GM23338 (cell line): Measurements from ENCODE around the gene PLPP7.

Source experiments
- CREB1 ChIP-seq: fragments of 250-450 bp; sonication (Bioruptor Pico); IDR thresholded peaks from 2 replicates; pipeline ENCODE4 v1.5.0; 2020; ENCODE audit warnings: low read depth, mild to moderate bottlenecking, moderate library complexity
- CTCF ChIP-seq, 2 experiments: fragments of 200-600 bp in 1 of 2; sonication (generic) in 1 of 2; conservative IDR thresholded peaks; 2 replicates each; pipeline versions ENCODE4 v1.5.1 to v1.6.1; 2016 to 2017; ENCODE audit warnings: antibody characterized with exemption in 2 of 2, low read depth in 2 of 2, mild to moderate bottlenecking in 2 of 2, moderate library complexity in 1 of 2
- ETS1 ChIP-seq: IDR thresholded peaks from 2 replicates; pipeline ENCODE4 v1.6.1; 2016; ENCODE audit warnings: antibody characterized with exemption
- EZH2 ChIP-seq: fragments of 200-600 bp; sonication (generic); IDR thresholded peaks from one replicate; pipeline ENCODE4 v1.8.0; 2017; ENCODE audit warnings: antibody characterized with exemption, mild to moderate bottlenecking, low read depth; ENCODE audit not compliant: unreplicated experiment
- EZH2phosphoT487 ChIP-seq: fragments of 200-600 bp; sonication (generic); IDR thresholded peaks from one replicate; pipeline ENCODE4 v1.8.1; 2018; ENCODE audit warnings: antibody characterized with exemption; ENCODE audit not compliant: unreplicated experiment
- NANOG ChIP-seq: IDR thresholded peaks from 2 replicates; pipeline ENCODE4 v1.6.1; 2016; ENCODE audit warnings: antibody characterized with exemption, borderline replicate concordance
- POLR2AphosphoS5 ChIP-seq: IDR thresholded peaks from 2 replicates; pipeline ENCODE4 v1.6.1; 2016; ENCODE audit warnings: antibody characterized with exemption, low read depth
- STAT1 ChIP-seq: IDR thresholded peaks from one replicate; pipeline ENCODE4 v1.6.1; 2016; ENCODE audit warnings: antibody characterized with exemption; ENCODE audit not compliant: unreplicated experiment
- ZNF331 ChIP-seq: fragments of 250-450 bp; sonication (Bioruptor Pico); IDR thresholded peaks from 2 replicates; pipeline ENCODE4 v1.5.0; 2020; ENCODE audit warnings: low read depth, mild to moderate bottlenecking, moderate library complexity
- TF ChIP-seq, protein P1 (sequence below): IDR thresholded peaks from one replicate; pipeline ENCODE4 v1.6.1; 2018; ENCODE audit warnings: antibody characterized with exemption; ENCODE audit not compliant: unreplicated experiment
- TF ChIP-seq, protein P2 (sequence below): fragments of 250-450 bp; sonication (Bioruptor Pico); IDR thresholded peaks from 2 replicates; pipeline ENCODE4 v1.5.0; 2020; ENCODE audit warnings: mild to moderate bottlenecking, moderate library complexity

DNA sequence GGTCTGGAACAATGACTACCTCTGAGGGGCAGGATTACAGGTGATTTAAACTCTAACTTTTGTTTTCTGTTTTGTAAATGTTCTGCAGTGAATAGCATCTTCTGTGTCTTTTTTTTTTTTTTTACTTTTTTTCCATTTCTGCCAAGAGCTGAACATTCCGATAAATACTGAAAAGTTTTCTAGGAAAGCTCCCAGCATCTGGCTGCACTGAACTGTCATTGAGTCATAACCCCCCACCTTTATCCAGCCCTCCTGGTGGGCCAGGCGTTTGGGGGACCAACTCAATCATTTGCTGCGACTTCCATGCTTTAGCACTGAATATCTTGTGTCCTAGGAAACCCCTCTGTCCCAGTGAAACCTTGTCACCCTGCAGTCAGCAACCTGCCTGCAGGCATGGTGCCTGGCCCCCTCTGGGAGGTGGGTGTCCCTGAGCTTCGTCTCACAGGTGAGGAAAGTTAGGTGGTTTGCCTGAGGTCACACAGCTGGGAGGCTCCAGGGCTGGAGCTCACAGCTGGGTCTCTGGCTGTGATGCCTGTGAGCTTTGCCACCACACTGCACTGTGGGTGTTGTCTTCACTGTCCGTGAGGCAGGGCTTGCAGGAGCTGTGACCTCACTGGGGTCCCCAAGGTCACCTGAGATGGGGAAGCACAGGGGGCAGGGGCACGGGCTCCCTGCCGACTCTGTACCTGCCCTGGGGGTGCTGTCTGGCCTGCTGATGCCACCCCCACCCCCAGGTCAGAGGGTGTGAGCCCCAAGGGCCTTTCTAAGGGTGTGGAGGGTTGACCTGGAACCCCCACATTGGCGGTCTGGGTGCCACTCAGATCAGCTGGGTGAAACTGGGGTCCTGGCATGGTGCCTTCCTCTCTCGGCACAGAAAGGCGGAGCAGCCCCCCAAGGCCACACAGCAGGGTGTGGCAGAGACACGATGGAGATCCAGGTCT lies 14.1 kb downstream of the PLPP7 start:
- TF ChIP-seq CTCF (conservative IDR thresholded peaks at IDR 0.05; ENCODE audit: low read depth in 2 of 2), result no peak
- no peak for TF ChIP-seq POLR2AphosphoS5
- TF ChIP-seq EZH2, result no peak
- no peak for TF ChIP-seq STAT1
- TF ChIP-seq, protein P1, sequence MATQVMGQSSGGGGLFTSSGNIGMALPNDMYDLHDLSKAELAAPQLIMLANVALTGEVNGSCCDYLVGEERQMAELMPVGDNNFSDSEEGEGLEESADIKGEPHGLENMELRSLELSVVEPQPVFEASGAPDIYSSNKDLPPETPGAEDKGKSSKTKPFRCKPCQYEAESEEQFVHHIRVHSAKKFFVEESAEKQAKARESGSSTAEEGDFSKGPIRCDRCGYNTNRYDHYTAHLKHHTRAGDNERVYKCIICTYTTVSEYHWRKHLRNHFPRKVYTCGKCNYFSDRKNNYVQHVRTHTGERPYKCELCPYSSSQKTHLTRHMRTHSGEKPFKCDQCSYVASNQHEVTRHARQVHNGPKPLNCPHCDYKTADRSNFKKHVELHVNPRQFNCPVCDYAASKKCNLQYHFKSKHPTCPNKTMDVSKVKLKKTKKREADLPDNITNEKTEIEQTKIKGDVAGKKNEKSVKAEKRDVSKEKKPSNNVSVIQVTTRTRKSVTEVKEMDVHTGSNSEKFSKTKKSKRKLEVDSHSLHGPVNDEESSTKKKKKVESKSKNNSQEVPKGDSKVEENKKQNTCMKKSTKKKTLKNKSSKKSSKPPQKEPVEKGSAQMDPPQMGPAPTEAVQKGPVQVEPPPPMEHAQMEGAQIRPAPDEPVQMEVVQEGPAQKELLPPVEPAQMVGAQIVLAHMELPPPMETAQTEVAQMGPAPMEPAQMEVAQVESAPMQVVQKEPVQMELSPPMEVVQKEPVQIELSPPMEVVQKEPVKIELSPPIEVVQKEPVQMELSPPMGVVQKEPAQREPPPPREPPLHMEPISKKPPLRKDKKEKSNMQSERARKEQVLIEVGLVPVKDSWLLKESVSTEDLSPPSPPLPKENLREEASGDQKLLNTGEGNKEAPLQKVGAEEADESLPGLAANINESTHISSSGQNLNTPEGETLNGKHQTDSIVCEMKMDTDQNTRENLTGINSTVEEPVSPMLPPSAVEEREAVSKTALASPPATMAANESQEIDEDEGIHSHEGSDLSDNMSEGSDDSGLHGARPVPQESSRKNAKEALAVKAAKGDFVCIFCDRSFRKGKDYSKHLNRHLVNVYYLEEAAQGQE, result no peak
- no peak for TF ChIP-seq CREB1
- TF ChIP-seq EZH2phosphoT487, result no peak
- TF ChIP-seq, protein P2, sequence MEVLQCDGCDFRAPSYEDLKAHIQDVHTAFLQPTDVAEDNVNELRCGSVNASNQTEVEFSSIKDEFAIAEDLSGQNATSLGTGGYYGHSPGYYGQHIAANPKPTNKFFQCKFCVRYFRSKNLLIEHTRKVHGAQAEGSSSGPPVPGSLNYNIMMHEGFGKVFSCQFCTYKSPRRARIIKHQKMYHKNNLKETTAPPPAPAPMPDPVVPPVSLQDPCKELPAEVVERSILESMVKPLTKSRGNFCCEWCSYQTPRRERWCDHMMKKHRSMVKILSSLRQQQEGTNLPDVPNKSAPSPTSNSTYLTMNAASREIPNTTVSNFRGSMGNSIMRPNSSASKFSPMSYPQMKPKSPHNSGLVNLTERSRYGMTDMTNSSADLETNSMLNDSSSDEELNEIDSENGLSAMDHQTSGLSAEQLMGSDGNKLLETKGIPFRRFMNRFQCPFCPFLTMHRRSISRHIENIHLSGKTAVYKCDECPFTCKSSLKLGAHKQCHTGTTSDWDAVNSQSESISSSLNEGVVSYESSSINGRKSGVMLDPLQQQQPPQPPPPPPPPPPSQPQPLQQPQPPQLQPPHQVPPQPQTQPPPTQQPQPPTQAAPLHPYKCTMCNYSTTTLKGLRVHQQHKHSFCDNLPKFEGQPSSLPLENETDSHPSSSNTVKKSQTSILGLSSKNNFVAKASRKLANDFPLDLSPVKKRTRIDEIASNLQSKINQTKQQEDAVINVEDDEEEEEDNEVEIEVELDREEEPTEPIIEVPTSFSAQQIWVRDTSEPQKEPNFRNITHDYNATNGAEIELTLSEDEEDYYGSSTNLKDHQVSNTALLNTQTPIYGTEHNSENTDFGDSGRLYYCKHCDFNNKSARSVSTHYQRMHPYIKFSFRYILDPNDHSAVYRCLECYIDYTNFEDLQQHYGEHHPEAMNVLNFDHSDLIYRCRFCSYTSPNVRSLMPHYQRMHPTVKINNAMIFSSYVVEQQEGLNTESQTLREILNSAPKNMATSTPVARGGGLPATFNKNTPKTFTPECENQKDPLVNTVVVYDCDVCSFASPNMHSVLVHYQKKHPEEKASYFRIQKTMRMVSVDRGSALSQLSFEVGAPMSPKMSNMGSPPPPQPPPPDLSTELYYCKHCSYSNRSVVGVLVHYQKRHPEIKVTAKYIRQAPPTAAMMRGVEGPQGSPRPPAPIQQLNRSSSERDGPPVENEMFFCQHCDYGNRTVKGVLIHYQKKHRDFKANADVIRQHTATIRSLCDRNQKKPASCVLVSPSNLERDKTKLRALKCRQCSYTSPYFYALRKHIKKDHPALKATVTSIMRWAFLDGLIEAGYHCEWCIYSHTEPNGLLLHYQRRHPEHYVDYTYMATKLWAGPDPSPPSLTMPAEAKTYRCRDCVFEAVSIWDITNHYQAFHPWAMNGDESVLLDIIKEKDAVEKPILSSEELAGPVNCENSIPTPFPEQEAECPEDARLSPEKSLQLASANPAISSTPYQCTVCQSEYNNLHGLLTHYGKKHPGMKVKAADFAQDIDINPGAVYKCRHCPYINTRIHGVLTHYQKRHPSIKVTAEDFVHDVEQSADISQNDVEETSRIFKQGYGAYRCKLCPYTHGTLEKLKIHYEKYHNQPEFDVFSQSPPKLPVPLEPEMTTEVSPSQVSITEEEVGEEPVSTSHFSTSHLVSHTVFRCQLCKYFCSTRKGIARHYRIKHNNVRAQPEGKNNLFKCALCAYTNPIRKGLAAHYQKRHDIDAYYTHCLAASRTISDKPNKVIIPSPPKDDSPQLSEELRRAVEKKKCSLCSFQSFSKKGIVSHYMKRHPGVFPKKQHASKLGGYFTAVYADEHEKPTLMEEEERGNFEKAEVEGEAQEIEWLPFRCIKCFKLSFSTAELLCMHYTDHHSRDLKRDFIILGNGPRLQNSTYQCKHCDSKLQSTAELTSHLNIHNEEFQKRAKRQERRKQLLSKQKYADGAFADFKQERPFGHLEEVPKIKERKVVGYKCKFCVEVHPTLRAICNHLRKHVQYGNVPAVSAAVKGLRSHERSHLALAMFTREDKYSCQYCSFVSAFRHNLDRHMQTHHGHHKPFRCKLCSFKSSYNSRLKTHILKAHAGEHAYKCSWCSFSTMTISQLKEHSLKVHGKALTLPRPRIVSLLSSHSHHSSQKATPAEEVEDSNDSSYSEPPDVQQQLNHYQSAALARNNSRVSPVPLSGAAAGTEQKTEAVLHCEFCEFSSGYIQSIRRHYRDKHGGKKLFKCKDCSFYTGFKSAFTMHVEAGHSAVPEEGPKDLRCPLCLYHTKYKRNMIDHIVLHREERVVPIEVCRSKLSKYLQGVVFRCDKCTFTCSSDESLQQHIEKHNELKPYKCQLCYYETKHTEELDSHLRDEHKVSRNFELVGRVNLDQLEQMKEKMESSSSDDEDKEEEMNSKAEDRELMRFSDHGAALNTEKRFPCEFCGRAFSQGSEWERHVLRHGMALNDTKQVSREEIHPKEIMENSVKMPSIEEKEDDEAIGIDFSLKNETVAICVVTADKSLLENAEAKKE, result no peak
- no peak for TF ChIP-seq NANOG
- no peak for TF ChIP-seq ZNF331
- TF ChIP-seq ETS1, result no peak
